ENCODE measurements around the gene APP. TPM values are rescaled to one million over a fixed set of nuclear protein-coding genes. Genes with fewer than 3 reads are reported as not detected.

Gene APP
- total RNA-seq (2022) (459 and 472 TPM in 2 replicates), Bru-seq, nascent RNA (percentile 93 among the genes with signal in this experiment), BruChase-seq, experiment 1, labeled RNA remaining after a 6-hour chase (percentile 80 among the genes with signal in this experiment), BruChase-seq, experiment 2, labeled RNA remaining after a 2-hour chase (percentile 79 among the genes with signal in this experiment)
- long read RNA-seq, transcript APP-201 (18 exons, 3,467 nt), result major isoform, 82 of 281 reads
- long read RNA-seq, transcript APP-204 (17 exons, 3,543 nt), result minor isoform, 65 of 281 reads
- long read RNA-seq, partial matches to known transcripts, result 56 of 281 reads
- long read RNA-seq, other reads (novel, unspliced or antisense), result 73 of 281 reads

GRCh38 chr21:26170471-26171257 is at the start of gene APP:
APP (minus strand) TSS chr21:26170770; CDS start chr21:26170620, 150 bp downstream.
- no peaks in the 10 kb centered on the region for H3K9me3 Mint-ChIP-seq (ENCODE audit: unreplicated experiment)
- H3K27me3 Mint-ChIP-seq (ENCODE audit: insufficient read depth, unreplicated experiment), result no peaks in the 10 kb centered on the region
- peak; percentile 97 for TF ChIP-seq CTCF (IDR thresholded peaks at IDR 0.05; ENCODE audit: unreplicated experiment)
- DNase-seq (ENCODE audit: unreplicated experiment), result peak; percentile 77
- ChIA-PET CTCF (interaction anchor here (0.6 to 1.7 kb wide), 19 partner anchors 11 to 547 kb away, joined by 3 to 8 read pairs (median 3); no protein-coding TSS in a partner anchor), POLR2A (interaction anchor here (0.6 to 13.8 kb wide), 17 partner anchors 9 to 339 kb away, joined by 3 to 260 read pairs (median 3); no protein-coding TSS in a partner anchor)
- intact Hi-C loops (cut with micrococcal nuclease), result loop anchor here (1.0 to 10.0 kb wide), 6 partner anchors 208 to 547 kb away; no protein-coding TSS in a partner anchor
- peaks cover 11% of the 10 kb centered on the region for H3K36me3 Mint-ChIP-seq (ENCODE audit: insufficient read depth, unreplicated experiment)
- H3K27ac Mint-ChIP-seq (ENCODE audit: low read depth, unreplicated experiment), result peak within 1 kb of the TSS; percentile 85
- H3K4me1 Mint-ChIP-seq (ENCODE audit: insufficient read depth, unreplicated experiment), result peaks cover 24% of the 10 kb centered on the region
- H3K4me3 Mint-ChIP-seq (ENCODE audit: unreplicated experiment), result peak within 1 kb of the TSS; percentile 96
- no TSS peak for BruUV-seq (replicated peaks)

GRCh38 chr21:26212220-26212619 is 41.6 kb upstream of the APP start:
- Mint-ChIP-seq H3K4me1 (ENCODE audit: insufficient read depth, unreplicated experiment) (no peaks in the 10 kb centered on the region), H3K27me3 (ENCODE audit: insufficient read depth, unreplicated experiment) (no peaks in the 10 kb centered on the region), H3K36me3 (ENCODE audit: insufficient read depth, unreplicated experiment) (no peaks in the 10 kb centered on the region), H3K27ac (ENCODE audit: low read depth, unreplicated experiment) (no peak overlapping the region), H3K4me3 (ENCODE audit: unreplicated experiment) (no peak overlapping the region), H3K9me3 (ENCODE audit: unreplicated experiment) (peaks cover 2% of the 10 kb centered on the region)
- CTCF ChIA-PET, result no interaction called here
- TF ChIP-seq CTCF (IDR thresholded peaks at IDR 0.05; ENCODE audit: unreplicated experiment), result no peak
- POLR2A ChIA-PET, result no interaction called here
- intact Hi-C loops (cut with micrococcal nuclease), result no loop called here
- no peak for DNase-seq (ENCODE audit: unreplicated experiment)
- BruUV-seq (replicated peaks), result no TSS peak

GRCh38 chr21:26210614-26211013 is 40.0 kb upstream of the APP start:
- intact Hi-C loops (cut with micrococcal nuclease), result no loop called here
- CTCF ChIA-PET, result interaction anchor here (0.9 kb wide), 1 partner anchor 25 kb away, joined by 3 read pairs; no protein-coding TSS in a partner anchor
- no peak overlapping the region for H3K4me3 Mint-ChIP-seq (ENCODE audit: unreplicated experiment)
- POLR2A ChIA-PET, result interaction anchor here (1.9 kb wide), 1 partner anchor 11 kb away, joined by 4 read pairs; no protein-coding TSS in a partner anchor
- H3K27me3 Mint-ChIP-seq (ENCODE audit: insufficient read depth, unreplicated experiment), result no peaks in the 10 kb centered on the region
- H3K36me3 Mint-ChIP-seq (ENCODE audit: insufficient read depth, unreplicated experiment), result no peaks in the 10 kb centered on the region
- DNase-seq (ENCODE audit: unreplicated experiment), result no peak
- H3K9me3 Mint-ChIP-seq (ENCODE audit: unreplicated experiment), result no peaks in the 10 kb centered on the region
- TF ChIP-seq CTCF (IDR thresholded peaks at IDR 0.05; ENCODE audit: unreplicated experiment), result no peak
- no peak overlapping the region for H3K27ac Mint-ChIP-seq (ENCODE audit: low read depth, unreplicated experiment)
- no peaks in the 10 kb centered on the region for H3K4me1 Mint-ChIP-seq (ENCODE audit: insufficient read depth, unreplicated experiment)
- BruUV-seq (replicated peaks), result no TSS peak

GRCh38 chr21:26207021-26207420 is 36.5 kb upstream of the APP start:
- no peak overlapping the region for H3K4me3 Mint-ChIP-seq (ENCODE audit: unreplicated experiment)
- no TSS peak for BruUV-seq (replicated peaks)
- H3K9me3 Mint-ChIP-seq (ENCODE audit: unreplicated experiment), result no peaks in the 10 kb centered on the region
- no peak for DNase-seq (ENCODE audit: unreplicated experiment)
- ChIA-PET CTCF (no interaction called here), POLR2A (no interaction called here)
- no peak for TF ChIP-seq CTCF (IDR thresholded peaks at IDR 0.05; ENCODE audit: unreplicated experiment)
- intact Hi-C loops (cut with micrococcal nuclease), result no loop called here
- no peaks in the 10 kb centered on the region for H3K4me1 Mint-ChIP-seq (ENCODE audit: insufficient read depth, unreplicated experiment)
- no peaks in the 10 kb centered on the region for H3K36me3 Mint-ChIP-seq (ENCODE audit: insufficient read depth, unreplicated experiment)
- no peaks in the 10 kb centered on the region for H3K27me3 Mint-ChIP-seq (ENCODE audit: insufficient read depth, unreplicated experiment)
- no peak overlapping the region for H3K27ac Mint-ChIP-seq (ENCODE audit: low read depth, unreplicated experiment)
